ENCODE measurements around the gene MX1.

Gene MX1

DNA sequence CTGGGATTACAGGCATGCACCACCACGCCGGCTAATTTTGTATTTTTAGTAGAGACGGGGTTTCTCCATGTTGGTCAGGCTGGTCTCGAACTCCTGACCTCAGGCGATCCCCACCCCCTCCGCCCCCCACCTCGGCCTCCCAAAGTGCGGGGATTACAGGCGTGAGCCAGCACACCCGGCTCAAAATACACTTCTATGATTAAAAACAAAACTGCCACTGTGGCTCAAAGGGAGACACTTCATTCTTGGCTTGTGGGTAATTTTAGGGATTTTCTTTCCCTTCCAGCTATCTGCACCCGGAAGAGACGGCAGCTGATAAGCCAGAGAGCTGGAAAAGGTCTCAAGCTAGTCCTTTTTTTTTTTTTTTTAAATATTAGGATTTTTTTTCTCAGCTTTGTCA lies 57.4 kb downstream of the MX1 start:
- CTCF ChIA-PET = no interaction called here
- POLR2A ChIA-PET (ENCODE audit: low non-redundant PET) = no interaction called here
- no peak for DNase-seq (ENCODE audit: low spot score)
- H3K27ac ChIP-seq = no peak overlapping the region
- TF ChIP-seq, protein P1, sequence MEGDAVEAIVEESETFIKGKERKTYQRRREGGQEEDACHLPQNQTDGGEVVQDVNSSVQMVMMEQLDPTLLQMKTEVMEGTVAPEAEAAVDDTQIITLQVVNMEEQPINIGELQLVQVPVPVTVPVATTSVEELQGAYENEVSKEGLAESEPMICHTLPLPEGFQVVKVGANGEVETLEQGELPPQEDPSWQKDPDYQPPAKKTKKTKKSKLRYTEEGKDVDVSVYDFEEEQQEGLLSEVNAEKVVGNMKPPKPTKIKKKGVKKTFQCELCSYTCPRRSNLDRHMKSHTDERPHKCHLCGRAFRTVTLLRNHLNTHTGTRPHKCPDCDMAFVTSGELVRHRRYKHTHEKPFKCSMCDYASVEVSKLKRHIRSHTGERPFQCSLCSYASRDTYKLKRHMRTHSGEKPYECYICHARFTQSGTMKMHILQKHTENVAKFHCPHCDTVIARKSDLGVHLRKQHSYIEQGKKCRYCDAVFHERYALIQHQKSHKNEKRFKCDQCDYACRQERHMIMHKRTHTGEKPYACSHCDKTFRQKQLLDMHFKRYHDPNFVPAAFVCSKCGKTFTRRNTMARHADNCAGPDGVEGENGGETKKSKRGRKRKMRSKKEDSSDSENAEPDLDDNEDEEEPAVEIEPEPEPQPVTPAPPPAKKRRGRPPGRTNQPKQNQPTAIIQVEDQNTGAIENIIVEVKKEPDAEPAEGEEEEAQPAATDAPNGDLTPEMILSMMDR (conservative IDR thresholded peaks at IDR 0.05; ENCODE audit: low read depth) = no peak

DNA sequence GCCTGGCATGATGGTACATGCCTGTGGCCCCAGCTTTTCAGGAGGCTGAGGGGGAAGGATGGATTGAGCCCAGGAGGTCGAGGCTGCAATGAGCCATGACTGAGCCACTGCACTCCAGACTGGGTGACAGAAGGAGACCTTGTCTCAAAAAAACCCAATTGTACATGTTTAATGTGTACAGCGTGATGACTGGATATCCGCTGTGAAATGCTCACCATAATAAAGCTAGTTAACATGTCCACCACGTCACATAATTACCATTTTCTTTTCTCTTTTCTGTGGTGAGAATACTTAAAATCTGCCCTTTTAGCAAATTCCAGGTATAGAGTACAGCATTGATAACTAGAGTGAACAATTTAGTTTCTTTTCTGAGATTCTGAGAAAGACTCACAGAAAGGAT lies 57.9 kb downstream of the MX1 start:
- ChIA-PET CTCF (no interaction called here), POLR2A (ENCODE audit: low non-redundant PET) (no interaction called here)
- TF ChIP-seq, protein P1 (conservative IDR thresholded peaks at IDR 0.05; ENCODE audit: low read depth) = no peak
- no peak for DNase-seq (ENCODE audit: low spot score)
- no peak overlapping the region for H3K27ac ChIP-seq

DNA sequence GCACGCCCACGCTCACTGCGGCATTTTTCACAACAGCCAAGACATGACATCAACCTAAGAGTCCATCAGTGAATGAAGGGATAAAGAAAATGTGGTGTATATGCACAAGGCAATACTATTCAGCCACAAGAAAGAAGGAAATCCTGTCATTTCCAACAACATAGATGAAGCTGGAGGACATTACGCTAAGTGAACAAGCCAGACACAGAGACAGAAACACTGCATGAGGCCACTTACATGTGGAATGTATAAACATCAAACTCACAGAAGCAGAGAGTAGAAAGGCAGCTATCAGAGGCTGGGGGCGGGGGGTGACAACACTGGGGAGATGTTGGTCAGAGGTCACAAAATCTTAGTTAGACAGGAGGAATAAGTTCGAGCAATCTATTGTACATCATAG lies 61.0 kb downstream of the MX1 start:
- ChIA-PET POLR2A (ENCODE audit: low non-redundant PET) (no interaction called here), CTCF (no interaction called here)
- no peak overlapping the region for H3K27ac ChIP-seq
- TF ChIP-seq, protein P1 (conservative IDR thresholded peaks at IDR 0.05; ENCODE audit: low read depth) = no peak
- DNase-seq (ENCODE audit: low spot score) = no peak

DNA sequence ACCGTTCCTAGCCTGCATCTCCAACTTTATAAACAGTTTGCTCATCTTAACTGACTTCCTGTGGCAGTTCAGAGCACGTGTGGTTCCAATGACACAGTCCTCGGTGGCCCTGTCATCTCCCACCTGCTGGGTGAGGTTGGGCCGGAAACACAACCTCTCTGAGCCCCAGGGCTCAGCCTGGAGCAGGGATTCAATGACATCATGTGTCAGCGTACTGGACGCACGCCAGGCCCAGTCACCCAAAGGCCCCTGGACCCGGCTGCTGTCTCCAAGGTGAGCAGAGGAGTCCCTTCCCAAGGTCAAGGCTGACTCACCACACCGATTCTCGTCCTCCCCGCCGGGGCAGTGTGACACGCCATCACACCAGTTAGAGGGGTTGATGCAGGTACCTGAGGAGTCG lies 62.0 kb downstream of the MX1 start:
- ChIA-PET CTCF (no interaction called here), POLR2A (ENCODE audit: low non-redundant PET) (no interaction called here)
- no peak overlapping the region for H3K27ac ChIP-seq
- DNase-seq (ENCODE audit: low spot score) = no peak
- TF ChIP-seq, protein P1 (conservative IDR thresholded peaks at IDR 0.05; ENCODE audit: low read depth) = no peak

DNA sequence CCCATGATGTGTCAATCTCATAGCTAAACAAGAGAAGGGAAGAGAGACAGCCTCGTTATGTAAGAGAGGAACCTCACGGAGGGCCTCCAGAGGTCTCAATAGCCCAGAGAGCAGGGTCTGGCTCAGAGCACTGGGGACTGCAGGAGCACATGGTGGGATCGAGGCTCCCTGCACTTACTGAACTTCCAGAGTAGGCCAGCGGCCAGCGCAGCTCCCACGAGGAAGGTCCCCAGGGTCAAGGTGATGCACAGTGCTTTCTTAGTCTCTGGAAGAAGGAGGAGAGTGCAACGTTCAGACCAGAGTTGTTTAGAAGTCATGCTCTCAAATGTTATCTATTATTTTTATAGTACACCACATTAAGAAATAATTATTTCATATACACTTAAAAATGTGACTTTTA lies 63.3 kb downstream of the MX1 start:
- POLR2A ChIA-PET (ENCODE audit: low non-redundant PET) = interaction anchor here (0.5 kb wide), 1 partner anchor 51 kb away, joined by 3 read pairs; no protein-coding TSS in a partner anchor
- CTCF ChIA-PET = no interaction called here
- H3K27ac ChIP-seq = no peak overlapping the region
- TF ChIP-seq, protein P1 (conservative IDR thresholded peaks at IDR 0.05; ENCODE audit: low read depth) = no peak
- no peak for DNase-seq (ENCODE audit: low spot score)

DNA sequence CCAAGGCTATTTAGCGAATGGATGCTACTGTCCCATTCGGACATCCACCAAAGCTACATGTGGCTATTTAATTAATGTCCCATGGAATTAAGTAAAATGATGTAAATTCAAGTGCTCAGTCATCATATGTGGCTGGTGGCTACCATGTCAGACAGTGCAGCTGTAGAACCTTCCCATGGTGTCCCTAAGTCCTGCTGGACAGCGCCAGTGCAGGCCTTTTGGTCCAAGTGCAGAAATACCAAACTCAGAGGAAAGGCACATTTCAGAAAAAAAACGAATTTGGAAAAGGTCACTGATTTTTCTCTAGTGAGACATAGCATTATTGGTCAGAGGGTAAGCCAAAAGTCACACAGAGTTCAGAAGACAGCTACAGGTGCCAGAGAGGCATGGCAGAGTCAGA lies 64.3 kb downstream of the MX1 start:
- ChIA-PET POLR2A (ENCODE audit: low non-redundant PET) (no interaction called here), CTCF (no interaction called here)
- TF ChIP-seq, protein P1 (conservative IDR thresholded peaks at IDR 0.05; ENCODE audit: low read depth) = no peak

DNA sequence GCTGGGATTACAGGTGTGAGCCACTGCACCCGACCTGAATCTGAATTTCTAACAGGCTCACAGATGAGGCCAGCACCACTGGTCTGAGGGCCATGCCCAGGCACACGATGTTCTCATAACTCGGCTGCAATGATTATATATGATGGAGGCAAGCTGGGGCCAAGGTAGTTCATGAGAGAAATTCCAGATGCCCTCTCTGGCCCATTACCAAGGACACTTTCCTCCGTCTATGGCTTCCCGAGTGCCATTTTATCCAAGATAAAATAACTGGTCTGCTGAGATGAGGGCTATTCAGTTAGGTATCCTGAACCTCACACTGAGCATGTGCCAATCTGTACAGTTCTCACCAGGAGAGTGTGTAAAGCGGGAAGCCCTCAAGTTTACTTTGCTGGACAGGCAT lies 65.4 kb downstream of the MX1 start:
- no peak overlapping the region for H3K27ac ChIP-seq
- no peak for DNase-seq (ENCODE audit: low spot score)
- ChIA-PET POLR2A (ENCODE audit: low non-redundant PET) (no interaction called here), CTCF (interaction anchor here (0.7 kb wide), 1 partner anchor 12 kb away, joined by 3 read pairs; no protein-coding TSS in a partner anchor)
- TF ChIP-seq, protein P1 (conservative IDR thresholded peaks at IDR 0.05; ENCODE audit: low read depth) = no peak

More for the DNA sequence above, 64.3 kb downstream of the MX1 start:
- DNase-seq (ENCODE audit: low spot score) = no peak
- no peak overlapping the region for H3K27ac ChIP-seq

All from RWPE1 (cell line).